Fibroblast of skin of left quadriceps (primary cell): ENCODE data around the gene MAT2B.

Experiments used
- DNase-seq, 2 experiments: peaks; one replicate each; pipeline ENCODE4 v3.0.0-alpha.2; 2013; ENCODE audit warnings: low read depth in 2 of 2

Gene MAT2B

GRCh38 chr5:163551156-163551555 is 45.7 kb downstream of the MAT2B start:
- no peak for DNase-seq

- DNase-seq, result no peak
Measured at GRCh38 chr5:163552536-163552935, 47.1 kb downstream of the MAT2B start.

DNA sequence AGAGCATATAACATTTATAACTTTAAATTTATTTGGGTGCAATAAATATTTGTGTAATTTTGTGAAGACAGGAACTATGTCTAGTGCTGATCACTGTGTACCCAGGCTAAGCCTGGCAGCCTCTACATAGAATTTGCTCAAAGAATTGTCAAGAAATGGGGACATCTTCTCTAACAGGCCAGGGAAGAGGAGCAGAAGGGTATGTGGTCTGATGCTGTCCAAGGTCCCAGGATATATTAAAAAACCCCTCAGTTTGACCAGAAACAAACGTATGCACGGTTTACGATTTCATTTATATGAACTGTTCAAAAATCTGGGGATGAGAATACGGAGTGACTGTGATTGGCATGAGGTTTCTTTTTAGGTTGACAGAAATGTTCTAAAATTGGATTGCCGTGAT is 55.9 kb downstream of the MAT2B start:
- DNase-seq, result no peak

GRCh38 chr5:163562071-163562470 is 56.7 kb downstream of the MAT2B start:
- DNase-seq, result no peak

- DNase-seq, result no peak
Measured at GRCh38 chr5:163563112-163563511, 57.7 kb downstream of the MAT2B start.

- no peak for DNase-seq
Measured at GRCh38 chr5:163563880-163564279, 58.5 kb downstream of the MAT2B start.

GRCh38 chr5:163564321-163564938 is 59.0 kb downstream of the MAT2B start:
- peak; percentile 33 to 36 for DNase-seq

DNA sequence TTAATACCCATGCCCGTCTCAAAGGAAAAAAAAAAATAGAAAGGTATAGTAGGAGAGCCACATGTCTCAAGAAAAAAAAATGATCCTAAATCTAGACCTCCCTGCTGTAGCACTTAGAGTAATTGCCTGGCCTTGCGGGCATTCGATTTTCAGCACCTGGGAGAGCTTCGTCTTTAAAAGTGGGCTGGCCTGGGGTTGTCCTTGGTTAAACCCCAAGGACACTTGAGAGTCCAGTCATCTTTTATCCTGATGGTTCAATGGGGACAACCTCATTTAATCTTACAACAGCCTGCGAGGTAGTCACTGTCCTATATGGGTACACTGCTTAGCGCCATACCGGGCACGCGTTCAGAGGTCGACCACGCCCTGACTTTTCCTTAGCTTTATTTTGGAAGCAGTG is 60.1 kb downstream of the MAT2B start:
- DNase-seq, result no peak

GRCh38 chr5:163565931-163566608 is 60.7 kb downstream of the MAT2B start:
- no peak for DNase-seq

GRCh38 chr5:163566678-163567077 is 61.3 kb downstream of the MAT2B start:
- no peak for DNase-seq

- no peak for DNase-seq
Measured at GRCh38 chr5:163567811-163568210, 62.4 kb downstream of the MAT2B start.
